Medulla oblongata (tissue), 1 donor: ENCODE results near the gene MTO1.
"Not testable (repeated sequence)": the region's sequence is repeated elsewhere in the genome, so short reads cannot be mapped to it uniquely, and the experiment has no call there.

Experiments
- DNase-seq: peaks from one replicate; pipeline ENCODE4 v3.0.0-alpha.2; 2015; ENCODE audit errors: extremely low spot score

Gene MTO1

GRCh38 chr6:73461537-73462350 is at the start of gene MTO1:
TSS of gene MTO1 (plus strand) at chr6:73461737. CDS start at chr6:73461855, 118 bp downstream.
- DNase-seq, result peak; percentile 96

- no peak for DNase-seq
Observed at GRCh38 chr6:73413102-73413501, 48.4 kb upstream of the MTO1 start.

- DNase-seq, result no peak
Observed at GRCh38 chr6:73418081-73418741, 43.3 kb upstream of the MTO1 start.

GRCh38 chr6:73421534-73421933 is 40.0 kb upstream of the MTO1 start:
- DNase-seq, result no peak

GRCh38 chr6:73435236-73435635 is 26.3 kb upstream of the MTO1 start:
- DNase-seq, result no peak

- DNase-seq, result no peak
Observed at GRCh38 chr6:73443555-73443954, 18.0 kb upstream of the MTO1 start.

- DNase-seq, result peak; percentile 40
Observed at GRCh38 chr6:73451223-73452106, 10.1 kb upstream of the MTO1 start.

- DNase-seq, result peak; percentile 86
Observed at GRCh38 chr6:73452107-73452461, 9.5 kb upstream of the MTO1 start, which contains the start of gene CGAS. TSS of gene CGAS (minus strand) at chr6:73452297. CDS start at chr6:73452181, 116 bp downstream.

- no peak for DNase-seq
Observed at GRCh38 chr6:73455865-73456629, 5.5 kb upstream of the MTO1 start.

- not testable (repeated sequence) for DNase-seq
Observed at GRCh38 chr6:73459474-73459873, 2.1 kb upstream of the MTO1 start.

- peak; percentile 67 for DNase-seq
Observed at GRCh38 chr6:73460056-73460455, 1.5 kb upstream of the MTO1 start.

- peak; percentile 27 for DNase-seq
Observed at GRCh38 chr6:73471686-73472290, 10.3 kb downstream of the MTO1 start.

- no peak for DNase-seq
Observed at GRCh38 chr6:73476723-73477122, 15.2 kb downstream of the MTO1 start.

- DNase-seq, result no peak
Observed at GRCh38 chr6:73477407-73477806, 15.9 kb downstream of the MTO1 start.

GRCh38 chr6:73481969-73482368 is 20.4 kb downstream of the MTO1 start:
- no peak for DNase-seq

GRCh38 chr6:73484438-73484837 is 22.9 kb downstream of the MTO1 start:
- no peak for DNase-seq

GRCh38 chr6:73487473-73487872 is 25.9 kb downstream of the MTO1 start:
- DNase-seq, result no peak

- DNase-seq, result no peak
Observed at GRCh38 chr6:73491377-73491776, 29.8 kb downstream of the MTO1 start.

- DNase-seq, result no peak
Observed at GRCh38 chr6:73497915-73498314, 36.4 kb downstream of the MTO1 start.

GRCh38 chr6:73503027-73503772 is 41.7 kb downstream of the MTO1 start:
- no peak for DNase-seq
